Nephron (organoid): ENCODE data around the gene NOX5.

Experiments
- H3K27ac Mint-ChIP-seq, 3 experiments: 2 replicates each; pipeline ENCODE4 v1.8.0; 2020; ENCODE audit warnings: mixed read lengths in 3 of 3, mild to moderate bottlenecking in 2 of 3, moderate library complexity in 1 of 3
- H3K27me3 Mint-ChIP-seq: 2 replicates; pipeline ENCODE4 v1.8.0; 2021; ENCODE audit warnings: low read depth, mild to moderate bottlenecking, moderate library complexity, mixed read lengths
- H3K36me3 Mint-ChIP-seq: 2 replicates; pipeline ENCODE4 v1.8.0; 2020; ENCODE audit warnings: low read depth, mixed read lengths
- H3K4me1 Mint-ChIP-seq: 2 replicates; pipeline ENCODE4 v1.8.0; 2020; ENCODE audit warnings: mixed read lengths
- H3K4me3 Mint-ChIP-seq, 3 experiments: 2 replicates each; pipeline ENCODE4 v1.8.0; 2020; ENCODE audit warnings: mild to moderate bottlenecking in 3 of 3, mixed read lengths in 3 of 3, moderate library complexity in 2 of 3
- H3K9me3 Mint-ChIP-seq: 2 replicates; pipeline ENCODE4 v1.8.0; 2020; ENCODE audit warnings: mixed read lengths
- TF ChIP-seq, protein P1 (sequence below), 3 experiments: fragments of 200-600 bp; sonication (generic); IDR thresholded peaks; one replicate each; pipeline ENCODE4 v1.5.0; 2021; ENCODE audit warnings: antibody characterized with exemption in 3 of 3; ENCODE audit not compliant: unreplicated experiment in 3 of 3

NOX5 gene

DNA sequence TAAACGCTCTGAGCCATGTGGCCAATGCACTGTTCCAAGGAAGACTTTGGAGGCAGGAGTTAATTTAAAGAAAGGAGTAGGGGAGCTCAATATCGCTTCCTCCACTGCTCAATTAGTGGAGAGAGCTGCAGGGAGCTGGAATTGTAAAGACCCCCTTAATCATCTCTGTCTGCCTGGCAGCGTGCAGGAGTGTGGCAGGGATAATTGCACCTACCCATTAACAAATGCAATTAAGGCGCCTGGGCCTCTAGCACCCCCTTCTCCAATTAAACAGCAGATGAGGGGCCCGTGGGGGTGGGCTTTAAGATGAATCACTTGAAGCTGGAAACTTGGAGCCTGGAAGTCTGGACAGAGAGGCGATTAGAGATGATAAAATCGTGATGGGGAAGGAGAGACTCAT, 84.3 kb downstream of the NOX5 start:
- H3K4me1 Mint-ChIP-seq = peaks cover 26% of the 10 kb centered on the region
- no peak overlapping the region for H3K27ac Mint-ChIP-seq
- no peaks in the 10 kb centered on the region for H3K9me3 Mint-ChIP-seq
- no peak overlapping the region for H3K4me3 Mint-ChIP-seq
- TF ChIP-seq, protein P1, sequence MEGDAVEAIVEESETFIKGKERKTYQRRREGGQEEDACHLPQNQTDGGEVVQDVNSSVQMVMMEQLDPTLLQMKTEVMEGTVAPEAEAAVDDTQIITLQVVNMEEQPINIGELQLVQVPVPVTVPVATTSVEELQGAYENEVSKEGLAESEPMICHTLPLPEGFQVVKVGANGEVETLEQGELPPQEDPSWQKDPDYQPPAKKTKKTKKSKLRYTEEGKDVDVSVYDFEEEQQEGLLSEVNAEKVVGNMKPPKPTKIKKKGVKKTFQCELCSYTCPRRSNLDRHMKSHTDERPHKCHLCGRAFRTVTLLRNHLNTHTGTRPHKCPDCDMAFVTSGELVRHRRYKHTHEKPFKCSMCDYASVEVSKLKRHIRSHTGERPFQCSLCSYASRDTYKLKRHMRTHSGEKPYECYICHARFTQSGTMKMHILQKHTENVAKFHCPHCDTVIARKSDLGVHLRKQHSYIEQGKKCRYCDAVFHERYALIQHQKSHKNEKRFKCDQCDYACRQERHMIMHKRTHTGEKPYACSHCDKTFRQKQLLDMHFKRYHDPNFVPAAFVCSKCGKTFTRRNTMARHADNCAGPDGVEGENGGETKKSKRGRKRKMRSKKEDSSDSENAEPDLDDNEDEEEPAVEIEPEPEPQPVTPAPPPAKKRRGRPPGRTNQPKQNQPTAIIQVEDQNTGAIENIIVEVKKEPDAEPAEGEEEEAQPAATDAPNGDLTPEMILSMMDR (IDR thresholded peaks at IDR 0.05; ENCODE audit: unreplicated experiment in 3 of 3) = no peak
- peaks cover 22% of the 10 kb centered on the region for H3K27me3 Mint-ChIP-seq
- H3K36me3 Mint-ChIP-seq = no peaks in the 10 kb centered on the region

DNA sequence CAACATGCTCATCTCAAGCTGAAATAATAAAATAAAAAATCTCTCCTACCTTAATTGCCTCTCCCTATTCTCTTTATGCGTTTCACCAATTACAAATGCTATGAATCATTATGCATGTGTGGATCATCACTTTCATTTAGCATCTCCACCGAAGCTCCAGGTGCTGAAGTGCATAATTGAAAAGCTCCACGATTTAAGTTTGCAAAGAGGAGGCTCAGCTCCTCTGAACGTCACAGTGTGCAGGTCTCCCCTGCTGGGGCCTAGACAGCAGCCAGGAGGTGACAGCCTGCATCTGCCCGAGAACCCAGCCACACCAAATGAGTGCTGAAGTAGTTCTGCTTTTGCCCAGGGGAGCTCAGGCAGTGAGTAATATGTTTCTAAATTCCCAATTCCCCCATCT, 85.4 kb downstream of the NOX5 start:
- no peaks in the 10 kb centered on the region for H3K9me3 Mint-ChIP-seq
- H3K27ac Mint-ChIP-seq = no peak overlapping the region
- peaks cover 18% of the 10 kb centered on the region for H3K4me1 Mint-ChIP-seq
- H3K27me3 Mint-ChIP-seq = peaks cover 17% of the 10 kb centered on the region
- TF ChIP-seq, protein P1 (IDR thresholded peaks at IDR 0.05; ENCODE audit: unreplicated experiment in 3 of 3) = no peak
- H3K4me3 Mint-ChIP-seq = no peak overlapping the region
- H3K36me3 Mint-ChIP-seq = no peaks in the 10 kb centered on the region

DNA sequence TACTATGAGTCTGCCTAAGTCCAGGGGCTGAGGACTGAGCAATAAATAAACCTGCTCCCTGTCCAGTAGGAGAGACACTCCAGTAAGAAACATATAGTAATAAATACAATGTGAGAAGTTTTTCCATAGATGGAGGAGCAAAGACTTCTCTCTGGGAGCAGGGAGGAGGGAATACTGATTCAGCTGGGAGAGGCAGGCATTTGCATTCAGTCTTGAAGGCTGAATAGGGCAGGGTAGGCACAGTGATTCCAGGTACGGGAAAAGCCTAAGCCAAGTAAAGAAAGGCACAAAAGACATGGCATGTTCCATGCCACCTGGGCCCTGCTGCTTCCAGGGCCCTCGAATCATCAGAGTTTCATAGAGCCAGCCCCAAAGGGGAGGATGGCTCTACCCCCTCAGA, 86.3 kb downstream of the NOX5 start:
- Mint-ChIP-seq H3K27ac (no peak overlapping the region), H3K4me1 (peaks cover 9% of the 10 kb centered on the region), H3K36me3 (no peaks in the 10 kb centered on the region), H3K9me3 (no peaks in the 10 kb centered on the region), H3K4me3 (no peak overlapping the region), H3K27me3 (peaks cover 9% of the 10 kb centered on the region)
- TF ChIP-seq, protein P1 (IDR thresholded peaks at IDR 0.05; ENCODE audit: unreplicated experiment in 3 of 3) = no peak

DNA sequence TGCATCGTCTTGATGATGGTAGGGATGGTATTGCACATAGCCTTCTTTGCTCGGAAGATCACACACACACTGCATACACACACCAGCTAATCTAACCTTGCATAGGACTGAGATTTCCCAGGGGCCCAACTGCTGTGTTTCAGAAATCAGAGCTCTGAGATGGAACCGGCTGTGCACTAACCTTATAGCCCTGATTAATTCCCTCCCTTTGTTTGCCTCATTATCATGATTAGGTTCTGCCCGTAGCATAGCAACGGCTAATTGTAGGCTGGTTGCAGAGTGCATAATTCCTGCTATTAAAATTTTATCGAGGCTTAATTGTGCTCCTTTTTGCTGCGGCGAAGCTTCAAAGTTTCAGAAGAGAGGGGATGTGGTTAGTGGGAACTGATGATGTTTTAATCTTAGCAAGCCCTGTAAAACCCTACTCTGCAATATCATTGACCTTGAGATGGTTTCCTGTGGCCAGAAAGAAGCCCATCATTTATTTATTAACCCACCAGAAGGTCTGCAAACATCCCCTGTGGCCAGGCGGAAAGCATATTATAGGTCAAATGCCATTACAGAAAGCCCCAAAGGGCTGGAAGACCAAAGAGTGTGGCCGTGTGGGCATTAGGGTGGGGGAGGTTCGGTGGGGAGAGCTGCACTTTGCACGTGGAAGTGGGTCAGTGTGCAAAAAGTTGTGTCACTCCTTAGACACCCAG, 89.7 kb downstream of the NOX5 start:
- Mint-ChIP-seq H3K27ac (no peak overlapping the region), H3K36me3 (no peaks in the 10 kb centered on the region), H3K9me3 (no peaks in the 10 kb centered on the region), H3K4me1 (no peaks in the 10 kb centered on the region), H3K4me3 (no peak overlapping the region), H3K27me3 (peaks cover 18% of the 10 kb centered on the region)
- TF ChIP-seq, protein P1 (IDR thresholded peaks at IDR 0.05; ENCODE audit: unreplicated experiment in 3 of 3) = no peak

DNA sequence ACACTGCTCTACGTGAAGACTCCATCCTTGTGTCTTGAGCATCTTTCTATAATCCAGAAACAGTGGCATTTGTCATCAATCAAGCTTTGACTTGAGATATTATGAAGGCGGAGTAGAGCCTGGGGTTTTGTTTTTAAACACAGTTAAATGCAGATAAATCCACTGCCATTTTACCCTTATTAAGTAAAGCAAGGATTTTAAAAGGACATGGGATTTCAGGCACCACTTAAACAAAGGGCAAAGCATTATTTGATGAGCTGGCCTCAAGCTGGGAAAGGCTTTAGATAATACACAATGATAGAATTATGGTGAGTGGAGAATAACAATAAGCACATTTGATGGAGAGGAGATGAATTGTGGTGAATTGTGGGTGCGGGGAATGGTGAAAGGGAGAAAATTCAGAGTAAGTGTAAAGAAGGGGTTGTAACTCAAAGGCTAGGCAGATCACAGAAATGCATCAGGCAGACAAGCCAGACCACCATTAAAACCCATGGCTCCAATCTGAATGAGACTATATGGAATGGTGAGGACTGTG, 91.0 kb downstream of the NOX5 start:
- Mint-ChIP-seq H3K27ac (no peak overlapping the region), H3K27me3 (peaks cover 17% of the 10 kb centered on the region), H3K4me3 (no peak overlapping the region), H3K4me1 (no peaks in the 10 kb centered on the region), H3K9me3 (no peaks in the 10 kb centered on the region), H3K36me3 (no peaks in the 10 kb centered on the region)
- TF ChIP-seq, protein P1 (IDR thresholded peaks at IDR 0.05; ENCODE audit: unreplicated experiment in 3 of 3) = no peak
